ENCODE data around the gene MACF1.
"Not testable (repeated sequence)": the region's sequence is repeated elsewhere in the genome, so short reads cannot be mapped to it uniquely, and the experiment has no call there.

Gene MACF1, protein sequence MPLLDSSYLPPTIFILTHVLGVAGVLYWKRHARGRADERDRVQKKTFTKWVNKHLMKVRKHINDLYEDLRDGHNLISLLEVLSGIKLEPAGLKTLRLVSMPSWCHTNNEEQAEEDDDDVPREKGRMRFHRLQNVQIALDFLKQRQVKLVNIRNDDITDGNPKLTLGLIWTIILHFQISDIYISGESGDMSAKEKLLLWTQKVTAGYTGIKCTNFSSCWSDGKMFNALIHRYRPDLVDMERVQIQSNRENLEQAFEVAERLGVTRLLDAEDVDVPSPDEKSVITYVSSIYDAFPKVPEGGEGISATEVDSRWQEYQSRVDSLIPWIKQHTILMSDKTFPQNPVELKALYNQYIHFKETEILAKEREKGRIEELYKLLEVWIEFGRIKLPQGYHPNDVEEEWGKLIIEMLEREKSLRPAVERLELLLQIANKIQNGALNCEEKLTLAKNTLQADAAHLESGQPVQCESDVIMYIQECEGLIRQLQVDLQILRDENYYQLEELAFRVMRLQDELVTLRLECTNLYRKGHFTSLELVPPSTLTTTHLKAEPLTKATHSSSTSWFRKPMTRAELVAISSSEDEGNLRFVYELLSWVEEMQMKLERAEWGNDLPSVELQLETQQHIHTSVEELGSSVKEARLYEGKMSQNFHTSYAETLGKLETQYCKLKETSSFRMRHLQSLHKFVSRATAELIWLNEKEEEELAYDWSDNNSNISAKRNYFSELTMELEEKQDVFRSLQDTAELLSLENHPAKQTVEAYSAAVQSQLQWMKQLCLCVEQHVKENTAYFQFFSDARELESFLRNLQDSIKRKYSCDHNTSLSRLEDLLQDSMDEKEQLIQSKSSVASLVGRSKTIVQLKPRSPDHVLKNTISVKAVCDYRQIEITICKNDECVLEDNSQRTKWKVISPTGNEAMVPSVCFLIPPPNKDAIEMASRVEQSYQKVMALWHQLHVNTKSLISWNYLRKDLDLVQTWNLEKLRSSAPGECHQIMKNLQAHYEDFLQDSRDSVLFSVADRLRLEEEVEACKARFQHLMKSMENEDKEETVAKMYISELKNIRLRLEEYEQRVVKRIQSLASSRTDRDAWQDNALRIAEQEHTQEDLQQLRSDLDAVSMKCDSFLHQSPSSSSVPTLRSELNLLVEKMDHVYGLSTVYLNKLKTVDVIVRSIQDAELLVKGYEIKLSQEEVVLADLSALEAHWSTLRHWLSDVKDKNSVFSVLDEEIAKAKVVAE (N-terminal part only)

DNA sequence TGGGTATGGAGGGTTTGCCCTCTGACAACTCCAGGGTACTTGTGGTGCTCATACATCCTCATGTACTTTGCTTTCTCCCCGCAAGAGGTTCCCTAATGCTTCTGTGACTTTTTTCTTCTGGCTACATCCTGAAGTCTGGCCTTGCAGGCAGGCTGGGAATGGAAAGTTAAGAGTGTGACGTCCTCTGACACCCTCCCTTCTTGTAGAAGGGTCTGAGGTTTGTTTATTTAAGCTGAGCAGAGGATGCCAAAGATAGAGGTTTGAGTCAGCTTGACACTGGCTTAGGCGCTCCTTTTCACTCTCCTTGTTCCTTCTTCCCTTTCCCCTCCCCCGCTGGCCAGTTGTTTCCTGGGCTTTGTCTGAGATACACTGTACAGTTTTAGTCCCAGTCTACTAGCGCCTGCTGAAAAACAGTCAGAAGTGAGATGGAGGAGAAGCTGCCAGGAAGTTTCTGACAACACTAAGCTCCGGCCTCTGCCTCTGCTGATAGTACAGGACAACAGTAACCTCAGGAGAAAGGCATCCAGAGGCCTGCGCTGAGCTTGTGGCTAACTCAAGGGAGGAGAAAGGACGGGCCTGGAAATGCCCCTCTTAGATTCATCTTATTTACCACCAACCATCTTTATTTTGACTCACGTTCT lies at the start of gene MACF1:
Gene MACF1, plus strand, starts transcription at position 255 of the 641 bp plus-strand sequence. Its CDS starts 328 bp downstream, at position 583.
- no peak for DNase-seq (ENCODE audit: low read depth)

DNA sequence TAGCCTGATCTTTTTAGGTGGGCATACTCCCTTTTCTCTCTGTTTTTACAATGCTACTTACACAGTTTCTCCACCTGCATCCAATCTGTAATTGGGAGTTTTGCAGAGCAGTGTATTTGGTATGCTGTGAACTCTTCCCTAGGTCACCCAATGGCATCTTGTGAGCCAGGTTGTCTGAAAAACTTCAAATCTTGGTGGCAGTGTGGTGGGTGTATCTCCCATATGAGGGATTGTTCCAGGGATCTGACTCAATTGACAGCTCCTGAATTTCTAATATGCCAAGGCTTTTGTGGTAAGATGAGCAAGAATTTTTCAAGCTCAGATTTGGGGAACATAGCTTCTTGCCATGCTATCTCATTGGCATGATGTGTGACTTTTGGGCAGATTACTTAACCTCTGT lies 47.2 kb upstream of the MACF1 start:
- DNase-seq (ENCODE audit: low read depth) = no peak

DNA sequence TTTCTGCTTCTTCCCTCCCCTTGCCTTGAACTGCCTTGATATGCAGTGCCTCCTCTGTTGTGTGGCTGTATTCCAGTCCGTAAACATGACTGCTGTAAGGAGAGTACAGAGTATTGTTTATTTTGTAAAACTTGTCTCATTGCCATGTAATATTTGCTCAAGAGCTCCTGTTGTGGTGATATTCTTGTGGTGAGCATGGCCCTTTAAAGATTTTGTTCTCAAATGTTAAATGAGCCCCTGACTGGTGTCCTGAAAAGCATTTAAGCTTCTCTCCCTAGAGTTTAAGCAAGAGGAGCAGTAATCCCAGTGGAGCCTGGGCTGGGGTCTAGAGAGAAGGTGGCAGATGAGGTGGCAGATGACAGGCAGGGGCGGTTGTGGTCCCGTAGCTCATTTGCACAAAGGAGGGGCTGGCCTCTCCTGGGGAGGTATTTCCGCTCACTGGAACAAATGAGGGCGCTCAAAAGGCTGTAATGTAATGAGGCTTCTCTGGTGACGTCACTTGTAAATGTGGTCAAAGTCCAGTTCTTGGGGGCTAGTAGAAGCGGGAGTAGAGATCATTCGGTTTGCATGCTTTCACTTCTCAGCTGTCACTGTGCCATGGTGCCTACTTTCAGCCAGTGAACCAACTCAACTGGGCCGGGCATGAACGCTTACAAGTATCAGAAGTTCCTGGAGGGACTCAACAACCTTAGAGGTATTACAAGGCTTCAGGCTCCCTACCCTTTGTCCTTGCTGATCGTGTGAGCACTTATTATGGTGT lies 46.0 kb upstream of the MACF1 start:
- DNase-seq (ENCODE audit: low read depth) = no peak

DNA sequence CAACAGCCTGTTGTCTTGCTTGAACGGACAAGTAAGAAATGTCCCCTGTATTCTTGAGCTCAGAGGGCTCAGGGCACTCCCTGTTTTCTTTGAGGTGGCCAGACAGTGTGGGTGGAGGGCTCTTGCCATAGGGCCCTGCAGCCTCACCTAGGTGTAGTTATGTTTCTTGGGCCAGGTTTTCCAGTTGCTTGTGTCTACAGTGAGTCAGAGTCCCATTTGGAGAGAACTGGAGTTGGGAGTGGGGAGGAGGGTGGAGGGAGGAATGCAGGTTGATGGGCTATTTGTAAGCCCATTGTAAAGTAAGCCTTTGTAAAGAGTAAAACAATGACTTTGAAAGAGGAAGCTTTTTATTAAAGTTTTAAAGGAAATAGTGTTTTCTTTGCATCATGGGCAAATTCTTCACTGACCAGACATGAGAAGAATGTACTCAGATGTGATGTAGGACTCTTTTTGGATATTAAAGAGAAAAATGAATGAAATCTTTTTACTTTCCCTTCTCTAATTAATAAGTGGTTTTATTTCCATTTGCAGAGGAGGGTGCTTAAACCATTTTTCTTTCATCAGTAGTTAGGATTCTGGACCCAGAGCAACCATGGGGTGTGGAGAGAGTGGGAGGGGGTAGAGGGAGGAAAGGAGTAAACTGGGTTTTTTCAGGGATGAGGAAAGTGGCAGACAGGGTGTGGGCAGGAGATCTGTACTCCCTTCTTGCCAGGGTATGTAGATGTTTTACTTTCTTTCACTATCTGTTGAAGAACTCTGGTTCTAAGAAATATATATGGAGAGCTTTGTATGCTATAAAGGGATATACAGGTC lies 45.1 kb upstream of the MACF1 start:
- DNase-seq (ENCODE audit: low read depth) = no peak

DNA sequence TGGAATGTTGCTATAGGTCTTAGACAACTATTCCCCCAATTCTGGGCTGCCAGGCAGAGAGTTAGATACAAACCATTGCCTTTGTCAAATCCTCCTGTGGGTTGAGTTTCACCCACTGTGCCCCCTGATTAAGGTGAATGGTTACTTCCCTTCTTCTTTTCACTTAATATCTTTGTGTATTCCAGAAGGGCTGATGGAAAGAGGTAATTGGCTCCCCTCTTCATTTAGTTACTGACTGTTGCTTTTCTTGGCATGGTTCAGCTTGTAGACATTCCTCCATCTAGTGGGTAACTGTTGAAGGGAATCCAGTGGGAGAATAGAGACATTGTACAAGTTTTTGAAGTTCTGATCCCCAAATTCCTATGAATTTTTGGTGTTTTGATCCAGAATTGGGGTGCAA lies 43.8 kb upstream of the MACF1 start:
- no peak for DNase-seq (ENCODE audit: low read depth)

DNA sequence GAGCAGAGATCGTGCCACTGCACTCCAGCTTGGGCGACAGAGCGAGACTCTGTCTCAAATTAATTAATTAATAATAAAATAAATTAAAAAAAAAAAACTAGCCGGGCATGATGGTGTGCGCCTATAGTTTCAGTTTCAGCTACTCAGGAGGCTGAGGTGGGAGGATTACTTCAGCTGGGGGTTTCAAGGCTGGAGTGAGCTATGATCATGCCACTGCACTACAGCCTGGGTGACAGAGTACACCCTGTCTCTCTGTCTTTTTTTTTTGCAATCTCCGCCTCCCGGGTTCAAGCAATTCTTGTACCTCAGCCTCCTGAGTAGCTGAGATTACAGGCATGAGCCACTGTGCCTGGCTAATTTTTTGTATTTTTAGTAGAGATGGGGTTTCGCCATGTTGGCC lies 42.7 kb upstream of the MACF1 start:
- DNase-seq (ENCODE audit: low read depth) = not testable (repeated sequence)

DNA sequence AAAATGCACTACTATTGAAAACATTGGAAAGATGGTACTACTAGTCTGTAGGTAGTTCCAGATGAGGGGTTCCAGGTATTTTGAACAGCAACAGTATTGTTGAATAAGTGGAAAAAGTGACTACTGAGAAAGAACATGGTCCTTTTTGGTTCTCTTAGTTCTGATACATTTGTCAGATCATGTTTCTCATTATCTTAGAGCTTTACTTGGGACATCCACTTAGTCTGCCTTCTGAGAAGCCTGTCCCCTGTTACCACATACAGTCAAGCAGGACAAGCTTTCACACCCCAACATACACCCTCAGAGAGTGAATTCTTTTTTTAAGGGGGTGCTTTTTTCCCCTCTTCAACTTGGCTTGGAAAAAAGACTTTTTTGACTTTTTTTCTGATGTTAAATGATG lies 41.0 kb upstream of the MACF1 start:
- no peak for DNase-seq (ENCODE audit: low read depth)

DNA sequence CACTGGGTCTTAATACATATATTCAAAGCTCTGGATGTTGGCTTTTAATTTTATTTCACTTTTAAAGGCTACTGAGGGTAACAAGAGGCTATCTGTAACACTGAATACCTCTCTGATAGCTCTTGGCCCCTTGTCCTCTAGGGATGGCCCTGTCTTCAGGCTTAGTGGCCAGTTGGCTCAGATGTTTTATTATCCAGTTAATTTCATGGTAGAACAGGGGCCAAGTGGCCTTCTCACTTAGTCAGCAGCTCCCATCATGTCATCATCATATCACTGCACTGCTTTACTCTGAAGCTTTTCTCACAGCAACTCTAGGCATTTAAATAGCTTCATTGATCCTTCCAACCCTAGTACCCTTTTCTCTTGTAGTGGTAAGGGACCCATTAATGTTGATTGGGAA lies 40.2 kb upstream of the MACF1 start:
- DNase-seq (ENCODE audit: low read depth) = no peak

DNA sequence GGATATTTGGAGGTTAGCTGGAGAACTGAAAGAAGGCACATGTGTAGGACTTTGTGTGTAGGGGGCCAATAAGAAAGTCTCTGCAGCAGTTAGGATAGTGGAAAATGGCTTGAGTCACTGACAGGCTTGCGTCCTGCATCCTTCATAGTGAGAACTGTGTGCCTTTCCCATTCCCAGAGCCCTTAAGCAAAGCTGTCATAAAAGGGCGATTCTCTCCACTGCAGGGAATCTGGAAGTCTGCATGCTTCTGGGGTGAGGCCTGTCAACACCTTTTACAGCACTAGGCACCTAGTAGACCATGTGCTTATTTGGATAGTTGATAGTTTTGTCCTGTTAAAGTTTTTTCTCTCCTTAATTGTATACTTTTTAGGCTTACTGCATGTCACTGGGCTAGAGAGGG lies 39.4 kb upstream of the MACF1 start:
- DNase-seq (ENCODE audit: low read depth) = no peak

DNA sequence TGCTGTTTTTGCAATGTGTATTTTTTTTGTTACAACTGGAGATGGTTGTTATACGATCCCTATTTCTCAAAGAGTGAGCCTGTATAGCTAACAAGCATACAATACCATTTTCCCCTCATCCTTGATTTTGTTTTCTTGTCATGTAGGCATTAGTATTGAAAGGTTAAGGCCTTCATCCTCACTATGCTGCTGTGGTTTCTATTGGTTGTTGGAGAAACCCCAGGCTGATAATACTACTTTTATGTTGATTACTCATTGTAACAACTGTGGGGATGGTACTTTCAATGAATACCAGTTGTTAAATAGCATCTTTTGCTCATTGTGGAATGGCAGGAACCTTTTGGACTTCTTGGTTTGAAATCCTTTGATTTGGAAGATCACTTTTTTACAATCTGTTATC lies 39.0 kb upstream of the MACF1 start:
- no peak for DNase-seq (ENCODE audit: low read depth)

DNA sequence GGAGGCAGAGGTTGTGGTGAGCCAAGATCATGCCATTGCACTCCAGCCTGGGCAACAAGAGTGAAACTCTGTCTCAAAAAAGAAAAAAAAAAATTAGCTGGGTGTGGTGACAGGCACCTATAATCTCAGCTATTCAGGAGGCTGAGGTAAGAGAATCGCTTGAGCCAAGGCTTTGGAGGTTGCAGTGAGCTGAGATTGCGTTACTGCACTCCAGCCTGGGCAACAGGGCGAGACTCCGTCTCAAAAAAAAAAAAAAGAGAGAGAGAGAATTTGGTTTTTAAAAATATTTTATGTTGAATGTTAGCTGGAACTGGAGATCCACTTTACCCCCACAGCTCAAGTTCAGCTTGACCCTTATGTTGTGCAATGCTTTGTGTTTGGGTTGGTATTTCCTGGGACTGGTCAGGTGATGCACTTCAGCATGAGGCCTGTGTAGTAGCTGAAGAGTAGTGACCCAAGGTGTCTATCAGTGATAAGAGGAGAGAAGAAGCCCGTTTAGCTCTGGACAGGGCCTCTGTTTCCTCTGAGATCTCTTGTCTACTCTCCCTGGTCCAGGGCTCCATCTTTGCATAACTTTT lies 36.8 kb upstream of the MACF1 start:
- no peak for DNase-seq (ENCODE audit: low read depth)

DNA sequence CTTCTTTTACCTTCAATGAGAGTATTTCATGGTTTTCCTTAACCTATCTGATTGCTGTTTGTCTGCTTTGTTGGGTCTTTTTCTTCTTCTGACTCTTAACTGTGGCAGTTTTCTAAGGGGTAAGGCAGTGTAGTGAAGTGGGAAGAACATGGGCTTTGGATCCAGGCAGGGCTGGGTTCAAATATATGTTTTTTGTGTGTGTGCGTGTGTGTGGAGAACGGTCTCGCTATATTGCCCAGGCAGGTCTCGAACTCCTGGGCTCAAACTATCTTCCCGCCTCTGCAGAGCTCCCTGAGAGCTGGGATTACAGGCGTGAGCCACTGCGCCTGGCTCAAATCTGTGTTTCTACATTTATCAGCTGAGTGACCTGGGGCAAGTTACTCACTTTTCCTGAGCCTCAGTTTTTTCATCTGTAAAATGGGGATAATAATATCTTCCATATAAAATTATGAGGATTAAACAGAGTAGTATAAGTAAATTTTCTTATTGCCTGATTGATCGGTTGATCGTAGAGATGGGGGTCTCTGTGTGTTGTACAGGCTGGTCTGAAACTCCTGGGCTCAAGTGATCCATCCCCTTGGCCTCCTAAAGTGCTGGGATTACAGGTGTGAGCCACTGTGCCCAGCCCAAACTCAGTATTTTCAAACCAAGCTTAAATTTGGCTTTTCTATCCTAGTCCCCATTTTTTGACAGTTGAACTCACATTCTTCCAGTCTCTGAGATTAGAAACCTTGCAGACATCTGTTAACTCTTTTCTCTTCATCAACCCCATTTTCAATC lies 36.0 kb upstream of the MACF1 start:
- no peak for DNase-seq (ENCODE audit: low read depth)

DNA sequence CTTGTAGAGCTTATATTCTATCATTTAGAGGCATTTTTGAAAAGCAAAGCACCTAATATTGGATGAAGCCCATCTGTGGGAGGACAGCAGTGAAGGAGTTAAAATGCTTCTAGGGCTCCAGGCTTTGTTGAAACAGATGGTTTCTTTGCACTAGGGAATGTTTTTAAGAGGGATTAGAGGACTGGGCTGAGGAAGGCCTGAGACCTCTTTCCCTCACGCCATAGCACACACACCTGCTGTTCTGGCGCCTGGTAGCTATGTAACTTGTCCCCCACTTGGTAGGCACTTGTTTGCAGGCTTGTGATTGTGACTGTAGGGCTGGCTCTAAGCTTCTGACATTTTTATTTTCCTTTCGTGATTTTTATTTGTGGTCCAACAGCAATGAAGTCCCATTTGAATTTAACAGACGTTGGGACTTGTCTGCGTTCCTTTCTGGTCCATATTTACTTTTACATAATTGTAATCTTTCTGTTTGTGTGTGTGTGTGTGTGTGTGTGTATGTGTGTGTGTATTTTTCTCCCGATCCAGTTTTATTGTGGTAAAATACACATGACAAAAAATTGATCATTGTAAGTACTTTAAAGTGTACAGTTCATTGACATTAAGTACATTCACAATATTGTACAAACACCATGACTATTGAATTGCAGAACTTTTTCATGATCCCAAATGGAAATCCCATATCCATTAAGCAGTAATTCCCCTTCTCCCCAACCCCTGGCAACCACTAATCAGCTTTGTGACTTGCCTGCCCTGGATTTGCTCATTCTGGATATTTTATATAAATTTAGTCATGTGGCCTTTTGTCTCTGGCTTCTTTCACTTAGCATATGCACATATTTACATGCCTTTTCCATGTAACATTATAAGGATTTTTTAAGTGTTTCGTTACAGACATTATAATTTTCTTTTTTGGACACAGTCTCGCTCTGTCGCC lies 33.5 kb upstream of the MACF1 start:
- DNase-seq (ENCODE audit: low read depth) = no peak

DNA sequence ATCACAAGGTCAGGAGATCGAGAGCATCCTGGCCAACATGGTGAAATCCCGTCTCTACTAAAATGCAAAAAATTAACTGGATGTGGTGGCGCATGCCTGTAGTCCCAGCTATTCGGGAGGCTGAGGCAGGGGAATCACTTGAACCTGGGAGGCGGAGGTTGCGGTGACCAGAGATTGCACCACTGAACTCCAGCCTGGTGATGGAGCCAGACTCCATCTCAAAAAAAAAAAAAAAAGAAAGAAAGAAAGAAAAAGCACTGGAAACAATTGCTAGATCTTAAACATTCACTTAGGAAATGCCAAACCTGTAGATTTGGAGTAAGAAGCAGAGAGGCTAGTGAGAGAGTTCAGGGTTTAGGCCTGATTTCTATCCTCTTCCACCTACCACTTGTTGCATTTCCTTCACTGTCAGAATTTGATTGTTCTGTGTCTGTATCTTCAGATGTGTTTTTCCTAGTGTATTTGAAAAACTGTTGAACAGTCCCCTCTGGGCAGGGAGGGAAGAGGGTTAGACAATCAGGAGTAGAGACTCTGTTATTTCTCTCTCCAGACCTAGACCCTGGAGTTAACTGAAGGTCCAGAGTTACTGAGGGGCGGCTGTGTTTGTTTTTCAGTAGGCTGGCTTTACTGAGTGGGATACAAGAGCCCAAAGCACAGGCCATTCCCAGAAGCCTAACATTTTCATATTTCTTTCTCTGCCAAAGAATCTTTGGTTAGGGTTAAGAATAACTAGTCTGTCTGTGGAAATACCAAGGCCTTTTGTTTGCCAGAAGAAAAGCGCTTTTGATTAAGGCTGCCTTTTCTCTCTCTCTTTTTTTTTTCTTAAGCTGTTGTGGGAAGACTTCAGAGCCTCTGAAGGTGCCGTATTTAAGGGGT lies 31.1 kb upstream of the MACF1 start:
- no peak for DNase-seq (ENCODE audit: low read depth)

DNA sequence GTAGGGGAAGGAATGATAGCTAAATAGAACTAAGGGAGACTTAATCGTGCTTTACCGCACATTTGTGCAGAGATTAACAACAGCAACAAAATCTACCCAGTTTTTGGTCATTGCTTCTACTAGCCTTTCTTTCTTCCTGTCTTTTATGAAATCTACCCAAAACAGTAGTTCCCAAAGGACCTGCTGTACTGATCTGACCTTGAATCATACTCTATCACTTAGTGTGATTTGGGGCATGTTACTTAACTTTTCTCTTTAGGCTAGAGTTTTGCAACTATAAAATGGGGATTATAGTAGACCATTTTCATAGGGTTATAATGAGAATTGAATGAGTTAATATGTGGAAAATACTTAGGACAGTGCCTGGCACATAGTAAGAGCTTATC lies 30.5 kb upstream of the MACF1 start:
- DNase-seq (ENCODE audit: low read depth) = no peak

DNA sequence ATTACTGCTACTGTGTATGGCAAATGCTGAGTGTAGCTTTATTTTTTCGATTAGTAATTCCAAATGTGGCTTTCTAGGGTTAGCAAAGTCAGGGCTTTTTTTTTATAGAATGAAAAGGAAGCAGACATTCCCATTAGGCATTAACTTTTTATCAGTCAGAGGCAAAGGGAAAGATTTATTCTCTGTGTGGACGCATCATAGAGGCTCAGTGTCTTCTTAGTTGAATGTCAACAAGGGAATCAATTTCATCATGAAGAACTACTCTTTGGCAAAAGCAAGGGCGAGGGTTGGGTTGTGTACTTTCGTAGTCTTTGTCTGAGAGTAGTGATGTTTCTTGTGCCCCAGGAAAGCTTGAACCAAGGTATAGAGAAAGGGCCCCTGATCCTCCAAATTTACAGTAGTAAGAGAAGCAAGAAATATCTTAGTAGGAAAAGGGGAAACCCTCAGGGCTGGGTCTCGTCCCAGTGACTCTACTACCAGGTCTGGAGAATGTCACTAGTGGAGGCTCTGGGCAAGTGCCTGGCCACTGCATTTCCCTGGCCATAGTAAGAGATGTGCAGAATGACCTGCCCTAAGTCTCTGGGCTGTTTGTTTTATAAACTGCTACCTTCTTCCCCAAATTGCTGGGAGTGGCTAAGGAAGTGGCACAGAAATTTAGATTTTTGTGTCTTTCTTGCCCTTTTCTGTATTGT lies 30.0 kb upstream of the MACF1 start:
- DNase-seq (ENCODE audit: low read depth) = no peak
